ENCODE data around the gene TXN2.
"Not testable (repeated sequence)": the region's sequence is repeated elsewhere in the genome, so short reads cannot be mapped to it uniquely, and the experiment has no call there.

TXN2 gene

DNA sequence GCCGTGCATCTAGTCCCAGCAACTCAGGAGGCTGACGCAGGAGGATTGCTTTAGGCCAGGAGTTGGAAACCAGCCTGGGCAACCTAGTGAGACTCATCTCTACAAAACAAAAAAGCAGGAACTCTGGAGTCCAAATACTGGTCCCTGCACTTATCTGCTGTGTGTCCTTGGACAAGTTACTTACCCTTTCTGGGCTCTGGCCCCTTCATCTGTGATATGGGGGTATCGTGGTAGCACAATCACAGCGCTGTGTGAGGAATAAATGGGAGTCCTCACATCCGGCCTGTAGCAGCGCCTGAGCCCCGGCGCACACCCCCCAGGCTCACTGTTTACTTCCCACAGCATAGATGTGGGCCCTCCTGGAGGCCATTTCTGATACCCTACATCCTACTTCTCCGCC lies 49.5 kb downstream of the TXN2 start:
- DNase-seq (ENCODE audit: low read depth, low spot score) = no peak

- no peak for DNase-seq (ENCODE audit: low read depth, low spot score)
These were observed 50.6 kb downstream of the TXN2 start for GRCh38 chr22:36430863-36431262.

GRCh38 chr22:36427952-36428351 lies 53.5 kb downstream of the TXN2 start:
- DNase-seq (ENCODE audit: low read depth, low spot score) = not testable (repeated sequence)

DNA sequence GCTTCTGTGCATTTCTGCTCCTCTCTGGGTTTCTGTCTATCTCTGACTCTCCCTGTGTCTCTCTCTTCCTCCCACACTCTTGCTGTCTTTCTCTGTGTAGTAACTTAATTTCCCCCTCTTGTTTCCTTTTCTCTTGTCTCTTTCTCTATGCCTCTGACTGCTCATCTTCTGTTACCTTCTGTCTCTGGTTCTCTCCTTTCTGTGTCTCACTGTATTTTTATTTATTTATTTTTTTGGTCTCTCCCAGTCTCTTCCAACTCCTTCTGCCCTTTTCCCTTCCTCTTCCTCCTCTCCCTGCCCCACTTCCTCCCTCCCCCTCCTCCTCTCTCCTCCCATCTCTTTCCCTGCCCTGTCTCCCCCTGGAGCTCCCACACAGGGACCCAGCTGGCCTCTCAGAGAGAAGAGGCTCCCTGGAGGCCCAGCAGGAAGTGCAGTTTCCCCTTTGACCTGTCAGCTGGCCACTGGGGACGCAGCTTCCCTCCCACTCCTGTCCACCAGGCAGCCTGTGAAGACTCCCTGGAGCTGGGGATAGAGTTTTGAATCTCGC lies 55.4 kb downstream of the TXN2 start:
- DNase-seq (ENCODE audit: low read depth, low spot score) = no peak

GRCh38 chr22:36424901-36425579 lies 56.4 kb downstream of the TXN2 start:
- DNase-seq (ENCODE audit: low read depth, low spot score) = no peak

GRCh38 chr22:36424466-36424865 lies 57.0 kb downstream of the TXN2 start:
- not testable (repeated sequence) for DNase-seq (ENCODE audit: low read depth, low spot score)

DNA sequence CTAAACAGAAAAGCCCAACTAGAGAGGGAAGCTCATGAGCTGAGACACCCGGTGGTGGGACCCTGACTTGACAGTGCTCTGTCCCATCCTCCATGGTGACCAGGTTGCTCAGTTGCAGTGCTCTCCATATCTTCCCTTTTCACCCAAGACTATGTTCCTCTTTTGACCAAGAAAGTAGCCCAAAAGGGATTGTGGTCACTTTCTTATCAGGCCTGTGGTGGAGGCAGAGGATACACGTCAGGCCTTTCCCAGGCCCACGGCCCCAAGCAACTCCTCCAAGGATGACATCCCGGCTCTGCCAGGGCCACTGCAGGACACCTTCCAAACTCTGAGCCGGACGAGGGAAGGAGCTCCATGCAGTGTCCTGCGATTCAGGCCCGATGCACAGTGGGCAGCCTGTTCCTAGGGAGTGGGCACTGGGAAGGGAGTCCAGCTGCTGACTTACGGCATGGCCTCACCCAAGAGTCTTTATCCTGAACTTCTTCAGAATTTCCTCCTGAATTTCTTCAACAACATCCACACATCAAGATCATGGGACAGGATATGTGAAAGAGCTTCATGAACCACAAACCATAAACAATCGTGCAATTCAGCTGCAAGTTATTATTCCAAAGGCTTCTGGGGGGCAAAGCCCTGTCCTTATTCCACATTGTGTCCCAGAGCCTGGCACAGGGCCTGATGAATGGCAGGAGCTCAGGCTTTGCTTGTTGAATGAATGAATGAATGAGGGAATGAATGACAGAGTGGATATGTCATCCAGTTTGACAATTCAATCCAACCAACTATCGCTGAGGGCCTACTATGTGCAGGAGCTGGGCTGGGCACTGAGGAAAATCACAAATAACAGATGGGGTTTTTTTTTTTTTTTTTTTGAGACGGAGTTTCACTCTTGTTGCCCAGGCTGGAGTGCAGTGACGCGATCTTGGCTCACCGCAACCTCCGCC lies 57.7 kb downstream of the TXN2 start:
- DNase-seq (ENCODE audit: low read depth, low spot score) = peak; percentile 21

DNA sequence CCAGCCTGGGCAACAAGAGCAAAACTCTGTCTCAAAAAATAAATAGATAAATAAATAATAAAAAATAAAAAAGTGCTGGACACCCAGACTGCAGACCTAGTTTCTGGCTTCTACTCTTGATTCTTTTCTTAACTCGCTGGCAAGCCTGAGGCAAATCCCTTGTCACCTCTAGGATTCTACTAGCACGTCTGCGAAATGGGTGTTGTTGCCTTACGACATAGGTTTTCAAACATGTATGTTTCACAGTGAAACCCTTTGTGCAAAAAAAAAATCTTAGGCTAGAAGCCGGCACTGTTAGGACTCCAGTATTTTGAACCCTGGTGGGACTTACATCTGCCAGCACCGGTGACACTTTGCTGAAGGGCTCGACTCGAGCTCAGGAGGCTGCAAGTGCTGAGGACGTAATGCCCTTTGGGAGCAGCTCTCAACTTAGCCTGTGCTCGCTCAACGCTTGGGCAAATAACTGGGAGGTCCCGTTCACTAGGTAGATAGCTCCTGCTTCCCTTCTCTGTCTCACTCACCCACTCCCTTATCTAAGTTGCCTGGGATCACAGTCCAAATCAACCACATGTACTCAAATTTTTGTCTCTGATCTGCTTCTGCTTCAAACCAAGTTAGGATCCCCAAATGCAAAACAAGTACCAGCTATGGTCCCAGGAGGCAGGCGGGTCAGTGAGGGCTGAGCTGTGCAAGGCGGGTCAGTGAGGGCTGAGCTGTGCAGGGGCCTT lies 59.0 kb downstream of the TXN2 start:
- no peak for DNase-seq (ENCODE audit: low read depth, low spot score)

DNA sequence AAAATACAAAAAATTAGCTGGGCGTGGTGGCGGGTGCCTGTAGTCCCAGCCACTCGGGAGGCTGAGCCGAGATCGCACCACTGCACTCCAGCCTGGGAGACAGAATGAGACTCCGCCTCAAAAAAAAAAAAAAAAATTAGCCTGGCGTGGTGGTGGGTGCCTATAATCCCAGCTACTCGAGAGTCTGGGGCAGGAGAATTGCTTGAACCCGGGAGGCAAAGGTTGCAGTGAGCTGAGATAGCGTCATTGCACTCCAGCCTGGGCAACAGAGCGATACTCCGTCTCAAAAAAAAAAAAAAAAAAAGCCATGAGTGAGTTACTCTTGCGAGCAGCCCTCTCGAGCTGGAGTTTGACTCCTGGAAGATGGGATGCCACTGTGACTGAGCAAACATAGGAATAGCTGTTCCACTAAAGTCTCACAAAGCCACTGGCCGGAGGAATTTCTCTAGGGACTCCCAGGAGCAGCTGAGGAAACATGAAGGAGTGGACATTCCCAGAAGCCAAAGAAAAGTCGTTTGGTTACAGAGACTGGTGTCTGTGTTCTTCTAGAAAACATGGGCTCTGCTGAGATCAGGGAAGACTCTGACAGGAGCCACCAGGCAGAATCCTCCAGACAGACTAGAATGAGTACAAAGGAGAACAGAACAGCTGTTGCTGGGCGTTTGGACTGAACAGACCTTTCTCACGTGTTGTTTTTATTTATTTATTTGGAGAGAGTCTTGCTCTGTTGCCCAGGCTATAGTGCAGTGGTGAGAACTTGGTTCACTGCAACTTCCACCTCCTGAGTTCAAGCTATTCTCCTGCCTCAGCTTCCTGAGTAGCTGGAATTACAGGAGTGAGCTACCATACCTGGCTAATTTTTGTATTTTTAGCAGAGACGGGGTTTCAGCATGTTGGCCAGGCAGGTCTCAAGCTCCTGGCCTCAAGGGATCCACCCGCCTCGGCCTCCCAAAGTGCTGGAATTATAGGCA lies 61.2 kb downstream of the TXN2 start:
- no peak for DNase-seq (ENCODE audit: low read depth, low spot score)

DNA sequence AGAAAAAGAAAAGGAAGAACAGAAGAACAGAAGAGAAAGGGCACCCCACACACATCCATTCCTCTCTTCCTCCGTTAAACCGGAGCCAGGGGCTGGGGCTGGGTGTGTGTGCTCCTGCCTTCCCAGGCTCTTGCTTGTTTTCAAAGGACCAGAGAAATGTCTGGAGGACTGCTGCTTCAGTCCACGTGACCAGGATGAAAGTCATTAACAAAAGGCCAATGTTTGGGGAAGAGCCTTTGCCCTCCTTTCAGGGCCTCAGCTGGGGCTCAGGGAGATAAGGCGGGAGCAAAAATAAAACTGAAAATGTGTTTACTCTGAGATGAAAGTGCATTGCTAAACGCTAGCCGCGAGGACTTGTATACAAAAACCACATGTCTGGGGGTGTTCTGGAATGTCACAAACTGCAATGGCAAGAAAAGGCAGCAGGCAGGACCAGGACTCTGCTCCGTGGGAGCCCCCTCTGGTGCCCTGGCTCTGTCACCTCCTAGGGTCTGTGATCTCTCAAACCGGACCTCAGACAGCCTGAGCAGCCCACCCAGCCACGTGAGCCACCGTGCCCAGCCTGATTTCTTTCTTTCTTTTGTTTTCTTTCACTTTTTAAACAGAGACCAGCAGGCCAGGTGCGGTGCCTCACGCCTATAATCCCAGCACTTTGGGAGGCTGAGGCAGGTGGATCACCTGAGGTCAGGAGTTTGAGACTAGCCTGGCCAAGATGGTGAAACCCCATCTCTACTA lies 62.1 kb downstream of the TXN2 start:
- DNase-seq (ENCODE audit: low read depth, low spot score) = peak; percentile 65

- DNase-seq (ENCODE audit: low read depth, low spot score) = peak; percentile 45
These were observed 64.2 kb downstream of the TXN2 start for GRCh38 chr22:36417281-36417686.

Data from astrocyte of the hippocampus (primary cell).